Central memory CD8-positive, alpha-beta T cell (primary cell): ENCODE measurements around the gene DHX58.

Experiments used
- ATAC-seq: fragments of 150-1000 bp; cut with Tn5 transposase; replicated peaks from 2 replicates; pipeline ENCODE4 v1.10.0; 2022; ENCODE audit warnings: mild to moderate bottlenecking, moderate FRiP score, moderate number of reproducible peaks; ENCODE audit not compliant: poor library complexity, severe bottlenecking; ENCODE audit errors: extremely low read depth
- DNase-seq, 2 donors: peaks; one replicate each; pipeline ENCODE4 v3.0.0; 2021; ENCODE audit warnings: low spot score in 2 of 2
- H3K27ac Mint-ChIP-seq: one replicate; pipeline ENCODE4 v1.8.0; 2022; ENCODE audit warnings: low read depth, mild to moderate bottlenecking, moderate library complexity, mixed read lengths
- H3K27me3 Mint-ChIP-seq: one replicate; pipeline ENCODE4 v1.8.0; 2022; ENCODE audit warnings: mixed read lengths
- H3K36me3 Mint-ChIP-seq: one replicate; pipeline ENCODE4 v1.8.0; 2022; ENCODE audit warnings: mild to moderate bottlenecking, moderate library complexity, mixed read lengths; ENCODE audit not compliant: insufficient read depth
- H3K4me1 Mint-ChIP-seq: one replicate; pipeline ENCODE4 v1.8.0; 2022; ENCODE audit warnings: mixed read lengths
- H3K4me3 Mint-ChIP-seq: one replicate; pipeline ENCODE4 v1.8.0; 2022; ENCODE audit warnings: mild to moderate bottlenecking, moderate library complexity, mixed read lengths
- H3K9me3 Mint-ChIP-seq: one replicate; pipeline ENCODE4 v1.8.0; 2022; ENCODE audit warnings: mixed read lengths

Gene DHX58

GRCh38 chr17:42097691-42098631, 14.6 kb downstream of the DHX58 start, which contains the start of gene ZNF385C:
ZNF385C (minus strand) TSS chr17:42098473; CDS start chr17:42063056, 35,417 bp downstream.
- ATAC-seq: peak; percentile 43
- H3K27me3 Mint-ChIP-seq: peaks cover 31% of the 10 kb centered on the region
- peak within 1 kb of the TSS; percentile 20 for H3K4me3 Mint-ChIP-seq
- no peak within 1 kb of the TSS for H3K27ac Mint-ChIP-seq
- H3K36me3 Mint-ChIP-seq: no peaks in the 10 kb centered on the region
- H3K4me1 Mint-ChIP-seq: peaks cover 9% of the 10 kb centered on the region
- H3K9me3 Mint-ChIP-seq: no peaks in the 10 kb centered on the region
- no peak for DNase-seq

GRCh38 chr17:42096360-42097111, 16.0 kb downstream of the DHX58 start:
- H3K4me3 Mint-ChIP-seq: no peak overlapping the region
- H3K27ac Mint-ChIP-seq: no peak overlapping the region
- ATAC-seq (no peak), DNase-seq (no peak)
- no peaks in the 10 kb centered on the region for H3K9me3 Mint-ChIP-seq
- H3K4me1 Mint-ChIP-seq: peaks cover 9% of the 10 kb centered on the region
- no peaks in the 10 kb centered on the region for H3K36me3 Mint-ChIP-seq
- peaks cover 31% of the 10 kb centered on the region for H3K27me3 Mint-ChIP-seq

- no peaks in the 10 kb centered on the region for H3K36me3 Mint-ChIP-seq
Observed at GRCh38 chr17:42094375-42095069, 18.0 kb downstream of the DHX58 start.

DNA sequence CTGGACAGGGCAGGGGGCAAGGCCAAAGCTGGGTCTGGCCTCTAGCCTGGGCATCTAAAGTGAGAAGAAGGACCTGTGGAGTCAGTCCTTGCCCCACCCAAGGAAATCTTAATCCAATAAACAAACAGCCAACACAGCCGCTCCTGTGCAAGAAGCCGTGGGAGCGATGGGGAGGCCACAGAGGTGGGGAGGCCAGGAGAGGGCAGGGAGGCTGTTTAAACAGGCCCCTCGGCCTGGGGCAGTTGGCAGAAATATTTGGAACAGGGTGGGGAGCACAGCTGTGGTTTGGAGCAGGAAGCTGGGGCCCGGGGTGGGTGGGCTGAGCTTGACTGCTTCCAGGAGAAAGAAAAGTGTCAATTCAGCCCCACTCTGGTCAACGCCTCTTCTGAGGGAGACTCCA, 19.6 kb downstream of the DHX58 start:
- Mint-ChIP-seq H3K27me3 (peaks cover 45% of the 10 kb centered on the region), H3K36me3 (no peaks in the 10 kb centered on the region), H3K4me1 (peaks cover 5% of the 10 kb centered on the region), H3K4me3 (no peak overlapping the region), H3K27ac (no peak overlapping the region), H3K9me3 (no peaks in the 10 kb centered on the region)
- DNase-seq (no peak), ATAC-seq (no peak)

More at GRCh38 chr17:42094375-42095069, 18.0 kb downstream of the DHX58 start:
- no peak overlapping the region for H3K4me3 Mint-ChIP-seq
- peaks cover 33% of the 10 kb centered on the region for H3K27me3 Mint-ChIP-seq
- ATAC-seq (no peak), DNase-seq (no peak)
- H3K27ac Mint-ChIP-seq: no peak overlapping the region
- H3K4me1 Mint-ChIP-seq: peaks cover 9% of the 10 kb centered on the region
- no peaks in the 10 kb centered on the region for H3K9me3 Mint-ChIP-seq

DNA sequence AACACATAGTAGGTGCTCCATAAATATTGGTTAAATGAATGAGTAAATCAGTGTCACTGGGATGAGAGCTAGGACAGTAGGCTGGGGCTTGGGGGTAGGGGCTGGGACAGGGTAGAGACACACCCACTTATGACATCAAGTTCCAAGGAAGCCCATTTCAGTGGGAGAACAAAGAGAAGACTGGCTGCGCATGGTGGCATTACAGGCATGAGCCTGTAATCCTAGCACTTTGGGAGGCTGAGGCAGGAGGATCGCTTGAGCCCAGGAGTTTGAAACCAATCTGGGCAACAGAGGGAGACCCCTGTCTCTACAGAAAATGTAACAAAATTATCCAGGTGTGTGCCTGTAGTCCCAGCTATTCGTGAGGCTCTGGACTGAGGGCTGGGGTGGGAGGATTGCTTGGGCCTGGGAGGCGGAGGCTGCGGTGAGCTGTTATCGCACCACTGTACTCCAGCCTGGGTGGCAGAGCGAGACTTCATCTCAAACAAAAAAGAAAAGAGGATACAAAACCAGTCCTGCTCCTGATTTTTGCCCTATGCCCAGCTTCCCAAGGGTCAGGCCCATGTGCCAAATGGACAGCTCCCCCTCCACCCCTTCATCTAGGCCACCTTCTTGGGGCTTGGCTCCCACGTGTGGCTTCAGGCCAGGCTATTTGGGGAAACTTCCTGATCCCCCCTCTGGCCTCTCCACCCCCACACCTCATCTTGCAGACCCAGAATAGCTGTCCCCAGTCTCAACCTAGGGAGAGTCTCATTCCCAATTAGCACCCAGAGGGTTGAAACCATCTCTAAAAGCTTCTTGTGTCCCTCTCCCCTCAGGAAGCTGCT, 21.3 kb downstream of the DHX58 start:
- peaks cover 28% of the 10 kb centered on the region for H3K27me3 Mint-ChIP-seq
- H3K4me3 Mint-ChIP-seq: no peak overlapping the region
- ATAC-seq: no peak

GRCh38 chr17:42088736-42089135, 23.8 kb downstream of the DHX58 start:
- Mint-ChIP-seq H3K4me1 (no peaks in the 10 kb centered on the region), H3K36me3 (no peaks in the 10 kb centered on the region), H3K4me3 (no peak overlapping the region), H3K27ac (no peak overlapping the region), H3K9me3 (no peaks in the 10 kb centered on the region), H3K27me3 (peaks cover 17% of the 10 kb centered on the region)
- ATAC-seq (no peak), DNase-seq (no peak)

More for the DNA sequence above, 21.3 kb downstream of the DHX58 start:
- DNase-seq: no peak
- no peak overlapping the region for H3K27ac Mint-ChIP-seq
- H3K36me3 Mint-ChIP-seq: no peaks in the 10 kb centered on the region
- no peaks in the 10 kb centered on the region for H3K9me3 Mint-ChIP-seq
- H3K4me1 Mint-ChIP-seq: no peaks in the 10 kb centered on the region

GRCh38 chr17:42087736-42088705, 24.5 kb downstream of the DHX58 start:
- Mint-ChIP-seq H3K27me3 (peaks cover 17% of the 10 kb centered on the region), H3K36me3 (no peaks in the 10 kb centered on the region), H3K4me1 (no peaks in the 10 kb centered on the region), H3K4me3 (no peak overlapping the region), H3K9me3 (no peaks in the 10 kb centered on the region), H3K27ac (no peak overlapping the region)
- no peak for DNase-seq
- ATAC-seq: no peak

GRCh38 chr17:42087042-42087701, 25.3 kb downstream of the DHX58 start:
- Mint-ChIP-seq H3K27ac (no peak overlapping the region), H3K36me3 (no peaks in the 10 kb centered on the region), H3K9me3 (no peaks in the 10 kb centered on the region), H3K4me1 (no peaks in the 10 kb centered on the region), H3K27me3 (peaks cover 17% of the 10 kb centered on the region), H3K4me3 (no peak overlapping the region)
- no peak for ATAC-seq
- DNase-seq: no peak

GRCh38 chr17:42081516-42082129, 30.9 kb downstream of the DHX58 start:
- Mint-ChIP-seq H3K4me1 (no peaks in the 10 kb centered on the region), H3K36me3 (no peaks in the 10 kb centered on the region)
- ATAC-seq: no peak

GRCh38 chr17:42079541-42079940, 33.0 kb downstream of the DHX58 start:
- H3K36me3 Mint-ChIP-seq: no peaks in the 10 kb centered on the region
- H3K9me3 Mint-ChIP-seq: no peaks in the 10 kb centered on the region
- no peak overlapping the region for H3K27ac Mint-ChIP-seq
- H3K4me3 Mint-ChIP-seq: no peak overlapping the region
- ATAC-seq (no peak), DNase-seq (no peak)
- no peaks in the 10 kb centered on the region for H3K27me3 Mint-ChIP-seq
- H3K4me1 Mint-ChIP-seq: no peaks in the 10 kb centered on the region

More at GRCh38 chr17:42081516-42082129, 30.9 kb downstream of the DHX58 start:
- no peak for DNase-seq
- Mint-ChIP-seq H3K4me3 (no peak overlapping the region), H3K27ac (no peak overlapping the region), H3K9me3 (no peaks in the 10 kb centered on the region), H3K27me3 (no peaks in the 10 kb centered on the region)
